GM12865 (cell line): ENCODE results near the gene NOTCH1.

Experiments used
- DNase-seq: peaks from one replicate; pipeline ENCODE4 v3.0.0; 2010; ENCODE audit warnings: low read depth
- H3K4me3 ChIP-seq: 2 replicates; pipeline ENCODE4 v1.5.1; 2011; ENCODE audit warnings: mild to moderate bottlenecking, low read depth, low read length, control low read depth
- CTCF ChIP-seq: IDR thresholded peaks from 2 replicates; pipeline ENCODE4 v1.5.1; 2011; ENCODE audit warnings: low read length, control low read depth, low read depth, inconsistent platforms; ENCODE audit not compliant: insufficient read depth; ENCODE audit errors: missing control alignments

NOTCH1 gene

GRCh38 chr9:136566553-136566895 lies 20.7 kb upstream of the NOTCH1 start:
- H3K4me3 ChIP-seq, result no peak overlapping the region
- TF ChIP-seq CTCF, result no peak
- no peak for DNase-seq

GRCh38 chr9:136565715-136566552 lies 20.1 kb upstream of the NOTCH1 start:
- no peak for DNase-seq
- TF ChIP-seq CTCF, result no peak

GRCh38 chr9:136565086-136565714 lies 19.4 kb upstream of the NOTCH1 start:
- H3K4me3 ChIP-seq, result no peak overlapping the region
- DNase-seq, result no peak
- TF ChIP-seq CTCF, result no peak

More at GRCh38 chr9:136565715-136566552, 20.1 kb upstream of the NOTCH1 start:
- H3K4me3 ChIP-seq, result no peak overlapping the region

DNA sequence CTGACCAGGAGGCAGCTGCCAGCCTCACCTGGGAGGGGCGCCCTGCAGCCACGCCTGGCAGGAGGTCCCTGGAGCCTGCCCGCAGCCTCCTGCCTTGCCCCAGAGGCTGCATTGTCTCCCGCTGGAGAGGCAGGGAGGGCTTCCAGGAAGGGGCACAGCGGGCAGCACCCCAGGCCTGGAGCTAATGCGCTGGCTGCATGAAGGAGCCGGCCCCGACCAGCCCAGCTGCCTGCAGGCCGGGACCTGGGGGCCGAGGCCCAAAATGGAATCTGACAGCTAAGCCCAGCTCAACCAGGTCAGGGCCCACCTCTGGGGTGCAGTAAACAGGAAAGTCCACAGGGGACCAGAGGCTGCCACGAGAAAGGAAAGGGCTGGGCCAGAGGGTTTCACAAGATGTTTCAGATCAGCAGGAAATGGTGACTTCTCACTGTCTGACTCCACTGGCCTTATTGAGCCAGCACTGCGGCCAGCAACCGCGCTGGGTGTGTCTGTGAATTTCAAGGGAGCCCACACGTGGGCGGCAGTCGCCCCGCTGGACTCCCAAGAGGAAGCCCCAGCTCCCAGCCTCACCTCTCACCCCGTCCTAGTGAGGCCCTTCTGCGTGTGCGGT lies 18.6 kb upstream of the NOTCH1 start:
- DNase-seq, result peak; percentile 91
- TF ChIP-seq CTCF, result peak; percentile 33

GRCh38 chr9:136563646-136564325 lies 17.9 kb upstream of the NOTCH1 start:
- TF ChIP-seq CTCF, result no peak
- DNase-seq, result no peak
- no peak overlapping the region for H3K4me3 ChIP-seq

More for the DNA sequence above, 18.6 kb upstream of the NOTCH1 start:
- no peak overlapping the region for H3K4me3 ChIP-seq

DNA sequence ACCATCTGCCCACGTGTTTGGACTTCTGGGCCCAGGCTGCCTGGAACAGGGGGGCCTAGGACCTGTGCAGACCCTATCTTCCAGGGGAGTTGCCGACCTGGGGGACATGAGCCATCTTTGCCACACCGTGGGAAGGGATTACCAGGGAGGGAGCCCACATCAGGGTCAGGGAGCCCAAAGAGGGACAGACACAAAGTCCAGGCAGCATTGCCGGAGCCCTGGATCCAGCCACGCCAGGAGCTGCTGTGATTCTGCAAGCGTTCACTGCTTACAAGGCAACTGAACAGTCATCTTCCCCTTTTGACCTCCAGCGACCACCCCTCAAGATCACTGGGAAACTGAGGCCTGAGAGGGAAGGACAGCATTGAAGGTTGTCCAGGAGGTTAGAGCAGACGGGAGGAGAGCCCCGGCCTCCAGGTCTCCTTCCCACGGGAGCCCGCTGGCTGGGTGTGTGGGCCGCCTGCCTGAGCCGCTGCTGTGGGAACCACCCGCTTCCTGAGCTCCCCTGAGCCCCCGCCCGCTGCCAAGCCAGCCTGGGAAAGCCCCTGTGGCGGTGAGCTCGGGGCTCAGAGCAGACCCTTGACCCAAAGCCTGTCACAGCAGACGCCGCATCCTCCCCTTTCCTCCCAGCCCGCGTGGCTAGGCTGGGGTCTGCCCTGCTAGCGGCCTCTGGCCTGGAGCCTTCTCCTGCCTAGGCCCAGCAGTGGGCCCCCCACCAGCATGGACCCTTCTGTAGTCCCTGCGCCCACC lies 17.1 kb upstream of the NOTCH1 start:
- no peak overlapping the region for H3K4me3 ChIP-seq
- DNase-seq, result peak; percentile 29
- no peak for TF ChIP-seq CTCF
